Pons (tissue), 1 donor: ENCODE data around the gene DCST2.
"Not testable (repeated sequence)": the region's sequence is repeated elsewhere in the genome, so short reads cannot be mapped to it uniquely, and the experiment has no call there.

Source experiments
- DNase-seq: peaks from one replicate; pipeline ENCODE4 v3.0.0-alpha.2; 2016; ENCODE audit warnings: low spot score

DCST2 gene

GRCh38 chr1:154996966-154997701, 36.4 kb downstream of the DCST2 start:
- DNase-seq, result no peak

- DNase-seq, result peak; percentile 77
Observed at GRCh38 chr1:154995301-154995983, 38.1 kb downstream of the DCST2 start.

- no peak for DNase-seq
Observed at GRCh38 chr1:154994591-154994990, 39.0 kb downstream of the DCST2 start.

GRCh38 chr1:154994269-154994587, 39.4 kb downstream of the DCST2 start:
- no peak for DNase-seq

GRCh38 chr1:154993572-154994268, 39.9 kb downstream of the DCST2 start, which contains the start of gene LENEP:
Gene LENEP (plus strand): TSS chr1:154993586. CDS start chr1:154993608, 22 bp downstream.
- no peak for DNase-seq

GRCh38 chr1:154992721-154993571, 40.6 kb downstream of the DCST2 start:
- DNase-seq, result no peak

GRCh38 chr1:154990276-154990675, 43.3 kb downstream of the DCST2 start:
- DNase-seq, result no peak

- no peak for DNase-seq
Observed at GRCh38 chr1:154989195-154989860, 44.3 kb downstream of the DCST2 start.

GRCh38 chr1:154988058-154988954, 45.3 kb downstream of the DCST2 start:
- DNase-seq, result no peak

GRCh38 chr1:154987326-154987725, 46.3 kb downstream of the DCST2 start:
- no peak for DNase-seq

GRCh38 chr1:154986736-154987135, 46.8 kb downstream of the DCST2 start:
- DNase-seq, result not testable (repeated sequence)

GRCh38 chr1:154983776-154984466, 49.7 kb downstream of the DCST2 start:
- DNase-seq, result no peak

GRCh38 chr1:154982897-154983648, 50.5 kb downstream of the DCST2 start, which contains the start of gene FLAD1:
Gene FLAD1 (plus strand): TSS chr1:154983344. CDS start chr1:154983695, 351 bp downstream.
- peak; percentile 99 for DNase-seq

- no peak for DNase-seq
Observed at GRCh38 chr1:154982341-154982740, 51.2 kb downstream of the DCST2 start.

- no peak for DNase-seq
Observed at GRCh38 chr1:154978360-154978759, 55.2 kb downstream of the DCST2 start.

- not testable (repeated sequence) for DNase-seq
Observed at GRCh38 chr1:154977762-154978161, 55.8 kb downstream of the DCST2 start.

- peak; percentile 53 for DNase-seq
Observed at GRCh38 chr1:154975409-154976059, 58.0 kb downstream of the DCST2 start.

- peak; percentile 98 for DNase-seq
Observed at GRCh38 chr1:154974808-154975408, 58.7 kb downstream of the DCST2 start.
